H1 (cell line): Measurements from ENCODE around the gene GRM1. TPM values are rescaled to one million over a fixed set of nuclear protein-coding genes. Genes with fewer than 3 reads are reported as not detected.

Experiments used
- CBX8 ChIP-seq: fragments of 300-800, 300-1000 bp; sonication (generic); IDR thresholded peaks from 2 replicates; pipeline ENCODE4 v1.7.1; 2016; ENCODE audit warnings: low read depth, low read length, borderline replicate concordance
- CHD7 ChIP-seq: fragments of 300-600 bp; sonication (generic); IDR thresholded peaks from 2 replicates; pipeline ENCODE4 v1.7.1; 2012; ENCODE audit warnings: low read length, moderate library complexity, mild to moderate bottlenecking, inconsistent platforms; ENCODE audit not compliant: insufficient replicate concordance
- NANOG ChIP-seq: IDR thresholded peaks from 2 replicates; pipeline ENCODE4 v1.6.1; 2011; ENCODE audit warnings: low read length, low read depth, mild to moderate bottlenecking, inconsistent platforms; ENCODE audit not compliant: insufficient read depth, poor library complexity, severe bottlenecking
- polyA plus RNA-seq, 7 experiments: library from polyadenylated mRNA; depleted of rRNA in 3 of 7; stranded (reverse) in 5 of 7; unstranded in 2 of 7; fragments of >200 nt in 5 of 7; fragments of 200-250 nt in 2 of 7; gene quantifications; 1 replicate in 5 of 7; 2 replicates in 1 of 7; 4 replicates in 1 of 7; pipeline versions ENCODE4 v1.2.1 to v1.2.3, GENCODE V29; 2011 to 2013; ENCODE audit warnings: missing spikeins in 2 of 7, mixed read lengths in 2 of 7
- total RNA-seq: library from RNA; stranded (reverse); fragmentation: NEBNext Ultra II Directional; extraction: Animal tissue kit (Norgen Biotek cat#: 25700); gene quantifications from 2 replicates; pipeline ENCODE4 v1.2.1, GENCODE V29; 2021

The GRM1 gene
- total and polyA plus RNA-seq, 2 of the 8 experiments (the other 6 are each of a cell fraction or from before 2014, with no cell fraction given) = 0.15 to 1.3 TPM

GRCh38 chr6:146351018-146351417 is 322.2 kb downstream of the GRM1 start (continued):
- TF ChIP-seq CHD7 (no peak), NANOG (no peak), CBX8 (no peak)
